Panc1 (cell line): ENCODE measurements around the gene LARGE2. TPM values are rescaled to one million over a fixed set of nuclear protein-coding genes. Genes with fewer than 3 reads are reported as not detected.
"Not testable (repeated sequence)": the region's sequence is repeated elsewhere in the genome, so short reads cannot be mapped to it uniquely, and the experiment has no call there.

Source experiments
- ATAC-seq: fragments of 200-7000 bp; cut with Tn5 transposase; 2 replicates; pipeline ENCODE4 v1.9.1; 2020; ENCODE audit warnings: mild to moderate bottlenecking, moderate library complexity
- BruUV-seq: library from RNA; stranded (reverse); fragments of 400-500 nt; replicated peaks from 2 replicates; lab custom pipeline; 2021; lab: Mats Ljungman, UMichigan
- CTCF ChIA-PET: fragments of 300-600 bp; sonication (Branson Sonifier 250); formaldehyde crosslinking; loops from one replicate; lab custom pipeline; 2022; ENCODE audit warnings: antibody characterized with exemption; lab: Charles Lee
- POLR2A ChIA-PET: fragments of 300-600 bp; sonication (Branson Sonifier 250); formaldehyde crosslinking; loops from one replicate; lab custom pipeline; 2022; ENCODE audit warnings: antibody characterized with exemption; lab: Charles Lee
- DNase-seq: peaks from one replicate; pipeline ENCODE4 v3.0.0-alpha.2; 2010; ENCODE audit warnings: low read depth, low spot score
- H3K27ac ChIP-seq: 2 replicates; pipeline ENCODE4 v1.5.1; 2011; ENCODE audit warnings: mild to moderate bottlenecking, low read length, inconsistent platforms
- H3K27me3 ChIP-seq: fragments of 200-500 bp; sonication (Bioruptor generic); 2 replicates; pipeline ENCODE4 v1.6.0; 2014; ENCODE audit warnings: low read length, inconsistent platforms; ENCODE audit not compliant: control insufficient read depth, insufficient read depth
- H3K36me3 ChIP-seq: fragments of 200-500 bp; sonication (Bioruptor generic); 2 replicates; pipeline ENCODE4 v1.5.1; 2014; ENCODE audit warnings: inconsistent platforms, mild to moderate bottlenecking, low read length, moderate library complexity; ENCODE audit not compliant: control insufficient read depth, insufficient read depth
- H3K4me1 ChIP-seq: 2 replicates; pipeline ENCODE4 v1.5.1; 2011; ENCODE audit warnings: inconsistent platforms, mild to moderate bottlenecking, low read length, moderate library complexity; ENCODE audit not compliant: control insufficient read depth, insufficient read depth
- H3K4me3 ChIP-seq, 2 experiments: 2 replicates each; pipeline ENCODE4 v1.5.1; 2011 to 2012; ENCODE audit warnings: low read depth in 2 of 2, low read length in 2 of 2, mild to moderate bottlenecking in 2 of 2, inconsistent platforms in 1 of 2, moderate library complexity in 1 of 2
- H3K9me3 ChIP-seq: fragments of 200-500 bp; sonication (Bioruptor generic); 2 replicates; pipeline ENCODE4 v1.5.1; 2014; ENCODE audit warnings: low read depth, mild to moderate bottlenecking, inconsistent platforms, low read length, moderate library complexity; ENCODE audit not compliant: control insufficient read depth, insufficient read depth
- POLR2AphosphoS5 ChIP-seq: IDR thresholded peaks from 2 replicates; pipeline ENCODE4 v1.6.1; 2012; ENCODE audit warnings: mild to moderate bottlenecking, low read depth, low read length, moderate library complexity
- SIN3A ChIP-seq: IDR thresholded peaks from 2 replicates; pipeline ENCODE4 v1.6.1; 2012; ENCODE audit warnings: low read depth, mild to moderate bottlenecking, low read length, moderate library complexity, borderline replicate concordance; ENCODE audit not compliant: insufficient read depth
- TCF7L2 ChIP-seq: IDR thresholded peaks from 2 replicates; pipeline ENCODE4 v1.6.1; 2011; ENCODE audit warnings: mild to moderate bottlenecking, low read depth, low read length, inconsistent platforms
- in situ Hi-C: cut with HindIII; loops from 2 replicates; pipeline ENCODE4 v1.10.0; 2016; ENCODE audit warnings: low sequenced_read_pairs, low pct_unique_long_range_greater_than_20kb
- intact Hi-C: fragments of 100-400 bp; cut with micrococcal nuclease; formaldehyde crosslinking; loops from one replicate; pipeline ENCODE4 v1.10.0; 2022; ENCODE audit not compliant: unreplicated experiment
- total RNA-seq: library from RNA; stranded (reverse); gene quantifications from one replicate; pipeline ENCODE4 v1.2.1, GENCODE V29; 2021; ENCODE audit not compliant: unreplicated experiment
- TF ChIP-seq, protein P1 (sequence below), 2 experiments: IDR thresholded peaks; 2 replicates each; pipeline ENCODE4 v1.6.1; 2011 to 2012; ENCODE audit warnings: low read depth in 2 of 2, control low read depth in 1 of 2, low read length in 1 of 2, mild to moderate bottlenecking in 1 of 2, moderate library complexity in 1 of 2; ENCODE audit not compliant: insufficient read depth in 1 of 2
- TF ChIP-seq, protein P2 (sequence below): fragments of 450-650 bp; IDR thresholded peaks from 2 replicates; pipeline ENCODE4 v1.5.1; 2017; ENCODE audit warnings: mild to moderate bottlenecking

Gene LARGE2
- total RNA-seq, 1 experiment from 2014 or later, result 1.4 TPM

DNA sequence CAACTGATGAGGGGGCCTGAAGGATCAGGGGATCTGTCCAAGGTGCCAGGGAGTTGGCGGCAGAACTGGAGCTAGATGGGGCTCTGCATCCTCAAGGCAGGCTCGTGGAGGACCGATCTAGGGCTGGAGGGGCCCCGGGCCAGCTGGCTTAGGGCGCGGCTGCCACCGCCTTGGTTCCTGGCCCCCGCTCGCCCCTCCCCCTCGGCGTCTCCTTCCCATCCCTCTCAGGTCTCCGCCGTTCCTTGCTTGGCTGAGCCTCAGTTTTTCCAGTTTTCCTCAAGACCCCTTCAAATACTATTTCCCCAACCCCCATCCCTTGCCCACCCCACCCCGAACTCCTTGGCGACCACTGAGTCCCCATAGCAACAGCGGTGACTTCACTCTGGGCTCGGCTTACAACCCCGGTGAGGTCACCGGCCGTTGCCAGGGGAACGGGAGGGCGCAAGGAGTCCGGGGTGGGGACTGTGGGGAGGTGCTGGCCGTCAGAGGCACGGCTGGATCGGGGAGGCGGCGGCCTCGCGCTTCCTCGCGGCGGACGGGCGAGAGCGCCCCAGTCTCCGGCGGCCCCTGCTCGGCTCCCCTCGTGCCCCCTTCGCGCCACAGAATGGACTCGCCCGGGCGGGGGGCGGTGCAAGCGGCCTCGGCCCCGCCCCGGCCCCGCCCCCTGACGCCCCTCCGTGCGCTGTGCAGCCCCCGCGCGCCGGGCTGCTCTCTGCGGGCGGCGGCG is 22.8 kb upstream of the LARGE2 start:
- H3K4me1 ChIP-seq, result peaks cover 6% of the 10 kb centered on the region; the same call in 1 of the 2 replicates
- POLR2A ChIA-PET, result no interaction called here
- TF ChIP-seq POLR2AphosphoS5, result no peak
- TF ChIP-seq, protein P1, sequence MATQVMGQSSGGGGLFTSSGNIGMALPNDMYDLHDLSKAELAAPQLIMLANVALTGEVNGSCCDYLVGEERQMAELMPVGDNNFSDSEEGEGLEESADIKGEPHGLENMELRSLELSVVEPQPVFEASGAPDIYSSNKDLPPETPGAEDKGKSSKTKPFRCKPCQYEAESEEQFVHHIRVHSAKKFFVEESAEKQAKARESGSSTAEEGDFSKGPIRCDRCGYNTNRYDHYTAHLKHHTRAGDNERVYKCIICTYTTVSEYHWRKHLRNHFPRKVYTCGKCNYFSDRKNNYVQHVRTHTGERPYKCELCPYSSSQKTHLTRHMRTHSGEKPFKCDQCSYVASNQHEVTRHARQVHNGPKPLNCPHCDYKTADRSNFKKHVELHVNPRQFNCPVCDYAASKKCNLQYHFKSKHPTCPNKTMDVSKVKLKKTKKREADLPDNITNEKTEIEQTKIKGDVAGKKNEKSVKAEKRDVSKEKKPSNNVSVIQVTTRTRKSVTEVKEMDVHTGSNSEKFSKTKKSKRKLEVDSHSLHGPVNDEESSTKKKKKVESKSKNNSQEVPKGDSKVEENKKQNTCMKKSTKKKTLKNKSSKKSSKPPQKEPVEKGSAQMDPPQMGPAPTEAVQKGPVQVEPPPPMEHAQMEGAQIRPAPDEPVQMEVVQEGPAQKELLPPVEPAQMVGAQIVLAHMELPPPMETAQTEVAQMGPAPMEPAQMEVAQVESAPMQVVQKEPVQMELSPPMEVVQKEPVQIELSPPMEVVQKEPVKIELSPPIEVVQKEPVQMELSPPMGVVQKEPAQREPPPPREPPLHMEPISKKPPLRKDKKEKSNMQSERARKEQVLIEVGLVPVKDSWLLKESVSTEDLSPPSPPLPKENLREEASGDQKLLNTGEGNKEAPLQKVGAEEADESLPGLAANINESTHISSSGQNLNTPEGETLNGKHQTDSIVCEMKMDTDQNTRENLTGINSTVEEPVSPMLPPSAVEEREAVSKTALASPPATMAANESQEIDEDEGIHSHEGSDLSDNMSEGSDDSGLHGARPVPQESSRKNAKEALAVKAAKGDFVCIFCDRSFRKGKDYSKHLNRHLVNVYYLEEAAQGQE (IDR thresholded peaks at IDR 0.05; ENCODE audit: insufficient read depth in 1 of 2, low read depth in 2 of 2, low read length in 1 of 2), result peak; percentile 96 to 97
- TF ChIP-seq, protein P2, sequence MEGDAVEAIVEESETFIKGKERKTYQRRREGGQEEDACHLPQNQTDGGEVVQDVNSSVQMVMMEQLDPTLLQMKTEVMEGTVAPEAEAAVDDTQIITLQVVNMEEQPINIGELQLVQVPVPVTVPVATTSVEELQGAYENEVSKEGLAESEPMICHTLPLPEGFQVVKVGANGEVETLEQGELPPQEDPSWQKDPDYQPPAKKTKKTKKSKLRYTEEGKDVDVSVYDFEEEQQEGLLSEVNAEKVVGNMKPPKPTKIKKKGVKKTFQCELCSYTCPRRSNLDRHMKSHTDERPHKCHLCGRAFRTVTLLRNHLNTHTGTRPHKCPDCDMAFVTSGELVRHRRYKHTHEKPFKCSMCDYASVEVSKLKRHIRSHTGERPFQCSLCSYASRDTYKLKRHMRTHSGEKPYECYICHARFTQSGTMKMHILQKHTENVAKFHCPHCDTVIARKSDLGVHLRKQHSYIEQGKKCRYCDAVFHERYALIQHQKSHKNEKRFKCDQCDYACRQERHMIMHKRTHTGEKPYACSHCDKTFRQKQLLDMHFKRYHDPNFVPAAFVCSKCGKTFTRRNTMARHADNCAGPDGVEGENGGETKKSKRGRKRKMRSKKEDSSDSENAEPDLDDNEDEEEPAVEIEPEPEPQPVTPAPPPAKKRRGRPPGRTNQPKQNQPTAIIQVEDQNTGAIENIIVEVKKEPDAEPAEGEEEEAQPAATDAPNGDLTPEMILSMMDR, result no peak
- intact Hi-C loops (no loop called here), in situ Hi-C loops (no loop called here)
- ATAC-seq (peak; percentile 87), DNase-seq (peak; percentile 17)
- peak overlapping the region; percentile 69; the same call in 1 of the 2 replicates for H3K27ac ChIP-seq
- H3K27me3 ChIP-seq, result no peaks in the 10 kb centered on the region
- no TSS peak for BruUV-seq
- no peaks in the 10 kb centered on the region for H3K9me3 ChIP-seq
- CTCF ChIA-PET, result no interaction called here
- peak overlapping the region; percentile 53 to 59 for H3K4me3 ChIP-seq
- H3K36me3 ChIP-seq, result no peaks in the 10 kb centered on the region

DNA sequence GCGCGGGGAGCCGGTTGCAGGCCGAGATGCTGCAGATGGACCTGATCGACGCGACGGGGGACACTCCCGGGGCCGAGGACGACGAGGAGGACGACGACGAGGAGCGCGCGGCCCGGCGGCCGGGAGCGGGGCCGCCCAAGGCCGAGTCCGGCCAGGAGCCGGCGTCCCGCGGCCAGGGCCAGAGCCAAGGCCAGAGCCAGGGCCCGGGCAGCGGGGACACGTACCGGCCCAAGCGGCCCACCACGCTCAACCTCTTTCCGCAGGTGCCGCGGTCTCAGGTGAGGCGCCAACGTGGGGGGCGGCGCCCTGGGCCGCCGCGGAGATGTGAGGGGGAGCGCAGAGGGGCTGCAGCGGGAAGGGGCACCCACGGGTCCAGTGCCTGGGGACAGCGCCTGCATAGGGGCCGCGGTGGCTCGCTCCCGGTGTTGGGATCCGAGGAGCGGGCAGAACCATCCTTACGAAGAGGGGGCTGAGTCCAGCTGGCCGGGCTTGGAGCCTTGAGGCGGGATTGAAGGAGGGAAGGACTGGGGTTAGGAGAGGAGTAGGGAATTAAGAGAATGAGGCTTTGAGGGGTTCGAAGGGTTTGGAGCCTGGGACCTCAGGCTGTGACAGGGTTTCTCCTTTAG is 22.2 kb upstream of the LARGE2 start:
- POLR2A ChIA-PET, result interaction anchor here (1.1 kb wide), 1 partner anchor 53 kb away, joined by 3 read pairs; the partner anchor contains the start of gene CRY2
- peak overlapping the region; percentile 53 to 59 for H3K4me3 ChIP-seq
- DNase-seq, intact Hi-C loops, in situ Hi-C loops, H3K27me3 ChIP-seq, H3K9me3 ChIP-seq, H3K27ac ChIP-seq, BruUV-seq, H3K36me3 ChIP-seq, H3K4me1 ChIP-seq, CTCF ChIA-PET: not testable (repeated sequence)
- ATAC-seq, result peak; percentile 59

- no TSS peak for BruUV-seq
- no peak for ATAC-seq
- Histone ChIP-seq H3K9me3 (no peaks in the 10 kb centered on the region), H3K27me3 (no peaks in the 10 kb centered on the region), H3K36me3 (no peaks in the 10 kb centered on the region), H3K4me3 (peak overlapping the region; percentile 53 to 59; a peak in 3 of 4 replicates), H3K27ac (no peak overlapping the region), H3K4me1 (peaks cover 6% of the 10 kb centered on the region; the same call in 1 of the 2 replicates)
- ChIA-PET CTCF (no interaction called here), POLR2A (interaction anchor here (0.6 to 1.1 kb wide), 2 partner anchors 54 to 499 kb away, joined by 3 read pairs; partner anchors contain the start of gene CRY2)
- in situ Hi-C loops (no loop called here), intact Hi-C loops (no loop called here)
- TF ChIP-seq, protein P1 (IDR thresholded peaks at IDR 0.05; ENCODE audit: insufficient read depth in 1 of 2, low read depth in 2 of 2, low read length in 1 of 2), result no peak
- TF ChIP-seq TCF7L2 (no peak), SIN3A (no peak), POLR2AphosphoS5 (no peak)
- TF ChIP-seq, protein P2, result no peak
- no peak for DNase-seq
Observed at GRCh38 chr11:45900916-45901617, 21.4 kb upstream of the LARGE2 start.
